HepG2 (cell line): ENCODE results near the gene RHBDL1. TPM values are rescaled to one million over a fixed set of nuclear protein-coding genes. Genes with fewer than 3 reads are reported as not detected.

Source experiments
- ARID4A ChIP-seq: sonication (generic); formaldehyde crosslinking; IDR thresholded peaks from 2 replicates; pipeline ENCODE4 v1.5.0; 2020; ENCODE audit warnings: mild to moderate bottlenecking, missing genetic modification reagents, borderline replicate concordance
- BRD4 ChIP-seq: sonication (generic); formaldehyde crosslinking; IDR thresholded peaks from 2 replicates; pipeline ENCODE4 v1.4.0; 2020; ENCODE audit warnings: missing genetic modification reagents
- CCDC6 ChIP-seq: sonication (generic); formaldehyde crosslinking; IDR thresholded peaks from 2 replicates; pipeline ENCODE4 v1.8.1; 2022; ENCODE audit warnings: mild to moderate bottlenecking, missing genetic modification reagents, moderate library complexity
- FIP1L1 ChIP-seq: fragments of 200-400 bp; formaldehyde crosslinking; IDR thresholded peaks from 2 replicates; pipeline ENCODE4 v1.6.1; 2018; ENCODE audit warnings: low read depth, mild to moderate bottlenecking, low read length, moderate library complexity, borderline replicate concordance; ENCODE audit not compliant: insufficient read depth
- GABPB1 ChIP-seq: IDR thresholded peaks from 2 replicates; pipeline ENCODE4 v1.6.1; 2016; ENCODE audit warnings: mild to moderate bottlenecking, missing genetic modification reagents, moderate library complexity, missing compliant biosample characterization
- HDAC2 ChIP-seq: sonication (generic); formaldehyde crosslinking; IDR thresholded peaks from 2 replicates; pipeline ENCODE4 v1.4.0; 2020; ENCODE audit warnings: missing genetic modification reagents
- HMGXB4 ChIP-seq, 2 experiments: sonication (generic) in 1 of 2; formaldehyde crosslinking in 1 of 2; IDR thresholded peaks; 2 replicates each; pipeline versions ENCODE4 v1.4.0 to v1.6.1; 2018 to 2020; ENCODE audit warnings: missing genetic modification reagents in 2 of 2, borderline replicate concordance in 1 of 2, low read depth in 1 of 2, mild to moderate bottlenecking in 1 of 2, missing biosample characterization in 1 of 2
- MED1 ChIP-seq: sonication (generic); formaldehyde crosslinking; IDR thresholded peaks from 2 replicates; pipeline ENCODE4 v1.4.0; 2020; ENCODE audit warnings: missing genetic modification reagents
- MXD4 ChIP-seq: IDR thresholded peaks from 2 replicates; pipeline ENCODE4 v1.6.1; 2016; ENCODE audit warnings: mild to moderate bottlenecking, missing biosample characterization, missing genetic modification reagents
- POLR2A ChIP-seq, 2 experiments: IDR thresholded peaks; 2 replicates each; pipeline ENCODE4 v1.6.1; 2011; ENCODE audit warnings: low read depth in 2 of 2, low read length in 2 of 2, mild to moderate bottlenecking in 1 of 2, moderate library complexity in 1 of 2; ENCODE audit not compliant: insufficient read depth in 1 of 2
- RBM39 ChIP-seq: fragments of 200-400 bp; formaldehyde crosslinking; IDR thresholded peaks from one replicate; pipeline ENCODE4 v1.6.1; 2018; ENCODE audit warnings: antibody characterized with exemption, mild to moderate bottlenecking, low read depth, low read length; ENCODE audit not compliant: poor library complexity, severe bottlenecking
- SIX4 ChIP-seq: sonication (generic); formaldehyde crosslinking; IDR thresholded peaks from 2 replicates; pipeline ENCODE4 v1.4.0; 2020; ENCODE audit warnings: missing genetic modification reagents
- SP1 ChIP-seq, 2 experiments: fragments of 450-650 bp in 1 of 2; sonication (generic) in 1 of 2; formaldehyde crosslinking in 1 of 2; IDR thresholded peaks; 2 replicates each; pipeline versions ENCODE4 v1.4.0 to v1.6.1; 2016 to 2020; ENCODE audit warnings: missing genetic modification reagents in 1 of 2
- ZBTB25 ChIP-seq: IDR thresholded peaks from 2 replicates; pipeline ENCODE4 v1.6.1; 2018; ENCODE audit warnings: missing genetic modification reagents
- ZNF232 ChIP-seq: sonication (generic); formaldehyde crosslinking; IDR thresholded peaks from 2 replicates; pipeline ENCODE4 v1.4.0; 2020; ENCODE audit warnings: missing genetic modification reagents, borderline replicate concordance
- ZNF264 ChIP-seq: sonication (generic); formaldehyde crosslinking; IDR thresholded peaks from 2 replicates; pipeline ENCODE4 v1.4.0; 2020; ENCODE audit warnings: missing genetic modification reagents
- ZNF446 ChIP-seq: sonication (generic); formaldehyde crosslinking; IDR thresholded peaks from 2 replicates; pipeline ENCODE4 v1.5.0; 2020; ENCODE audit warnings: mild to moderate bottlenecking, missing genetic modification reagents
- ZNF546 ChIP-seq: sonication (generic); formaldehyde crosslinking; conservative IDR thresholded peaks from 2 replicates; pipeline ENCODE4 v1.8.1; 2023; ENCODE audit warnings: mild to moderate bottlenecking, missing genetic modification reagents
- ZNF83 ChIP-seq: sonication (generic); formaldehyde crosslinking; IDR thresholded peaks from 2 replicates; pipeline ENCODE4 v1.4.0; 2020; ENCODE audit warnings: missing genetic modification reagents, mild to moderate bottlenecking, borderline replicate concordance
- polyA plus RNA-seq, 8 experiments: library from polyadenylated mRNA; depleted of rRNA in 3 of 8; stranded (reverse) in 7 of 8; unstranded in 1 of 8; fragments of >200 nt; fragmentation: Illumina TruSeq in 4 of 8; extraction: Trizol in 4 of 8; gene quantifications; 2 replicates each; pipeline versions ENCODE4 v1.2.1 to v1.2.3, GENCODE V29; 2011 to 2016; ENCODE audit warnings: low read depth in 4 of 8, missing spikeins in 1 of 8, mixed read lengths in 1 of 8; ENCODE audit not compliant: insufficient read depth in 1 of 8
- total RNA-seq, 5 experiments: library from RNA; depleted of rRNA; stranded (reverse); fragments of >200 nt; fragmentation: Illumina TruSeq; extraction: Trizol; gene quantifications; 2 replicates each; pipeline ENCODE4 v1.2.3, GENCODE V29; 2016; ENCODE audit warnings: low read depth in 1 of 5

RHBDL1 gene
- total and polyA plus RNA-seq, 2 of the 13 experiments (the other 11 are each of a cell fraction or from before 2014, with no cell fraction given), result 1.8 to 3.8 TPM

GRCh38 chr16:679814-680624, 4.5 kb downstream of the RHBDL1 start, which contains the start of gene STUB1 (continued):
- 0 out of 2 replicates have a peak, but pooled peaks have one; percentile 54 for TF ChIP-seq BRD4 (CRISPR knock-in tag)
- 0 out of 2 replicates have a peak, but pooled peaks have one; percentile 29 for TF ChIP-seq ZNF264 (CRISPR knock-in tag)
- no peak for TF ChIP-seq CCDC6 (CRISPR knock-in tag)
- peak; percentile 16; the same call in 1 of the 2 replicates for TF ChIP-seq MED1
- TF ChIP-seq HMGXB4 (CRISPR knock-in tag; IDR thresholded peaks at IDR 0.05; ENCODE audit: borderline replicate concordance in 1 of 2, low read depth in 1 of 2), result 0 out of 4 replicates have a peak, but pooled peaks of 1 of the 2 experiments have one; percentile 12
- peak; percentile 14 for TF ChIP-seq RBM39
- TF ChIP-seq POLR2A (IDR thresholded peaks at IDR 0.05; ENCODE audit: insufficient read depth in 1 of 2, low read depth in 2 of 2, low read length in 2 of 2), result peak; percentile 48 to 73; a peak in 3 of 4 replicates
- TF ChIP-seq FIP1L1, result no peak
- 0 out of 2 replicates have a peak, but pooled peaks have one; percentile 43 for TF ChIP-seq ZNF232
- 0 out of 2 replicates have a peak, but pooled peaks have one; percentile 18 for TF ChIP-seq HDAC2
- peak; percentile 37; the same call in 1 of the 2 replicates for TF ChIP-seq ZNF83
- TF ChIP-seq ZBTB25 (CRISPR knock-in tag), result no peak
- 0 out of 2 replicates have a peak, but pooled peaks have one; percentile 47 for TF ChIP-seq ZNF546 (CRISPR knock-in tag)
- no peak for TF ChIP-seq SIX4 (CRISPR knock-in tag)
- no peak for TF ChIP-seq SP1 (IDR thresholded peaks at IDR 0.05)
- 0 out of 2 replicates have a peak, but pooled peaks have one; percentile 35 for TF ChIP-seq SP1 (CRISPR knock-in tag; IDR thresholded peaks at IDR 0.05)
- TF ChIP-seq ZNF446 (CRISPR knock-in tag), result peak; percentile 19; the same call in 1 of the 2 replicates
- TF ChIP-seq ARID4A (CRISPR knock-in tag), result peak; percentile 66
- TF ChIP-seq MXD4 (CRISPR knock-in tag), result no peak
- peak; percentile 86 for TF ChIP-seq GABPB1 (CRISPR knock-in tag)
